Renal cortex interstitium (tissue), 15 donors: ENCODE results near the gene ZNF169. TPM values are rescaled to one million over a fixed set of nuclear protein-coding genes. Genes with fewer than 3 reads are reported as not detected.
A peak's percentile ranks its signal among the peaks of the same experiment; 100 is the strongest.
"Not testable (repeated sequence)": the region's sequence is repeated elsewhere in the genome, so short reads cannot be mapped to it uniquely, and the experiment has no call there.

Experiments used
- DNase-seq, 11 donors: peaks; one replicate each; pipeline ENCODE4 v3.0.0-alpha.2; 2013; ENCODE audit warnings: low read depth in 9 of 11, low spot score in 4 of 11; ENCODE audit errors: extremely low read depth in 1 of 11
- long read RNA-seq, 16 experiments: transcript quantifications; one replicate each; lab custom pipeline, GENCODE V29; 2026
- polyA plus RNA-seq, 3 donors: library from polyadenylated mRNA; unstranded; fragments of 120-200 nt; gene quantifications; one replicate each; pipeline ENCODE4 v1.2.1, GENCODE V29; 2013; ENCODE audit not compliant: insufficient read length in 3 of 3

The ZNF169 gene
- polyA plus RNA-seq, result 10 to 100 TPM in 1 of 3 donors, 1 to 10 TPM in 2; 5.9 to 13.1 (median 6.9) TPM
- long read RNA-seq, donor 1, result 0 reads
- long read RNA-seq, donor 2, result 0 reads
- long read RNA-seq, donor 3, result 0 reads
- long read RNA-seq, donor 4, partial matches to known transcripts, result 6 of 8 reads
- long read RNA-seq, donor 4, other reads (novel, unspliced or antisense), result 0 of 8 reads
- long read RNA-seq, donor 5, result 0 reads
- long read RNA-seq, donor 6, partial matches to known transcripts, result 0 of 3 reads
- long read RNA-seq, donor 6, other reads (novel, unspliced or antisense), result 0 of 3 reads
- long read RNA-seq, donor 7, partial matches to known transcripts, result 0 of 1 reads
- long read RNA-seq, donor 7, other reads (novel, unspliced or antisense), result 0 of 1 reads
- long read RNA-seq, donor 8, partial matches to known transcripts, result 0 of 1 reads
- long read RNA-seq, donor 8, other reads (novel, unspliced or antisense), result 0 of 1 reads
- long read RNA-seq, donor 9, result 0 reads
- long read RNA-seq, donor 10, result 0 reads
- long read RNA-seq, donor 11, partial matches to known transcripts, result 0 of 1 reads
- long read RNA-seq, donor 11, other reads (novel, unspliced or antisense), result 0 of 1 reads
- long read RNA-seq, donor 12, result 0 reads
- long read RNA-seq, donor 13, result 0 reads
- long read RNA-seq, donor 14, partial matches to known transcripts, result 0 of 1 reads
- long read RNA-seq, donor 14, other reads (novel, unspliced or antisense), result 0 of 1 reads
- long read RNA-seq, donor 15, result 0 reads
- long read RNA-seq, donor 16, partial matches to known transcripts, result 0 of 2 reads
- long read RNA-seq, donor 16, other reads (novel, unspliced or antisense), result 0 of 2 reads

DNA sequence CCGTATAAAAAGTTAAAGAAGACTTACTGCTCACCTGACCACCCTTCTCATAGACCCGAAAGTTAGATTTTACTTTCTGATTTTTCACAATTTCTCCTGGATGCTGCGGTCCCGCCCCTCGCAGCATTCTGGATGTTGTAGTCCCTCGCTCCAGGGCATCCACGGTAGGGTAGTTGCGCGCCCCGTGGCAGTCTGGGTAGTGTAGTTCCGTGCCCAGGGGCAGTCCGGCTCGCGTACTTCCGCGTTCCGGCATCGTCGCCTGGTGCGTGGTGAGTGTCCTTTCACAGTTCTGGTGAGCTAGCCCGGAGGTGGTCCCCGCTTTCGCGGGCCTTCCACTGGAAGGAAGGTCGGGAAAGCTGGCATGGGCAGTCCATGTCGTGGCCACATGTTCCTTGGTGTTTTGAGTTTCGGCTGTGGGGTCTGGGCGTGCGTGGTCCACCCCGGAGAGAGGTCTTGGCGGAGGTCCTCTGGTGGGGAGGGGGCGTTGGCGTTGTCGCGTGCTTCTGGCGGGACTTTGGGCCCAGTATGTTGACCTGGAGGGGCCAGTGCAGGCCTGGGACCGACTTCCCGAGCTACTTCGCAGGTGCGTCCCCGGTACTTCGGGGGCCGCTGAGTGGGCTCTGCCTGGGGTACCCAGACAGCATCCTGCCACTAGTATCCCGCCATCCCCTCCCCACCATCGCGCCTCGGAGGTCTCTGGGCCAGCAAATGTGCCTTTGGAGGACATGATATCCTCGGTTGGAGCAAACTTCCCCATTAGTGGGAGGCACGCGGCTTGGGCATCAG is at the start of gene ZNF169:
Gene ZNF169 (plus strand): TSS at position 222 of the 786 bp plus-strand sequence. CDS start 19,515 bp downstream, outside the sequence.
- DNase-seq, result peak; percentile 51 to 84 (median 75)

DNA sequence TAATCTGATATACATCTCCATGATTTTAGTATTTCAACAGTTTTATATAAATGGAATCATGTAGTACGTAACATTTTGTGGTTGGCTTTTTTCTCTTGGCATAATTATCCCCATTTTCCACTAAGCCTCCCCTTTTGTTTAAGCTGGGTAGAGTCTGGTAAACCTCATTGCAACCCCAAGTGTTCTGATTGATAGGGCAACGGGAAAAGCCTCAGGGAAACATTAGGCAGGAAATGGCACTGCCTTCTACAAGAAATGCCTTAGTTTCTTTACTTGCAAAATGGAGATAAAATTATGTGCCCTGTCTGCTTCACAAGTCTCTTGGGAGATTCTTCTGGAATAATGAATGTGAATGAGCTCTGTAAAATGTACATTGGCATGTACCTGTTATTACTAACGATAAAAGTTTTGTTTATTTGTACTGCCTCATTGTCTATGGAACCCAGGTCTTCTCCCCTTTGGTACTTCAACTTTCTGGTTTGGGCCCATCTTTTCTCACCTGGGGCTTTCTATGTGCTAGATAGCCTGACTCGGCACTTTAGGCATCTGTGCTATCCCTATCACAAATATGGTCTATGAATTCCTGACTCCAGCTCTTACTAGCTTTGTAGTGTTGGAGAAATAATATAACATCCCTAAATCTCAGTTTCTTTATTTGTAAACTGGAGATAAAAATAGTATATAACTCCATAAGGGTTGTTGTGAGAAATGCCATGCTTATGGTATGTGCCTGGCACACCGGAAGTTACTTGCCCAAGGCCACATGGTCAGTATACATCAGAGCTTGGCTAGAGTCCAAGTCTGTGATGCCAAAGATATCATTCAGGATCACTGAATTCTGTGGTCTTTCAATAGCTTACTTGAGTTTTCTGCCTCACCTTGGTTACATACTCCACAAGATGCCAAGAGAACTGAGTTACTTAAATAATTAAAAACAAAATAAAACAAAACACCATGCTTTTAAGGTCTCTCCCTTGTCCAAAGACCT is 48.2 kb upstream of the ZNF169 start:
- DNase-seq, result no peak

DNA sequence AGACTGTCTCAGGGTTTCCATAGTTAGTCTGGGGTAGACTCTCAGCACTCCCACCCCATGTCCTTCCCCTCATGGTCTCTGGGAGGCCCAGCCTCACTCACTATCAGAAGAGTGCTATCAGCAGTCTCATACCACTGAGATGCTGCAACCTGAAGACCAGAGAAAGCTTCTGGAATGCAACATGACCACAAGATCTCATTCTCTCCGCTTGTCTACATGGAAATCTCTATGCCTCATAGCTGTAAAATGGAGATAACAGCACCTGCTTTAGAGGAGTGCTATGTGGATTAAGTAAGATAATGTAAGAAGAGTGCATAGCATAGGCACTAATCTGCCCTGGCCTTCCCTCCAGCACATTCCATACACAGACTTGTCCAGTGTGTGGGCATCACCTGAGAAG is 47.0 kb upstream of the ZNF169 start:
- DNase-seq, result no peak

DNA sequence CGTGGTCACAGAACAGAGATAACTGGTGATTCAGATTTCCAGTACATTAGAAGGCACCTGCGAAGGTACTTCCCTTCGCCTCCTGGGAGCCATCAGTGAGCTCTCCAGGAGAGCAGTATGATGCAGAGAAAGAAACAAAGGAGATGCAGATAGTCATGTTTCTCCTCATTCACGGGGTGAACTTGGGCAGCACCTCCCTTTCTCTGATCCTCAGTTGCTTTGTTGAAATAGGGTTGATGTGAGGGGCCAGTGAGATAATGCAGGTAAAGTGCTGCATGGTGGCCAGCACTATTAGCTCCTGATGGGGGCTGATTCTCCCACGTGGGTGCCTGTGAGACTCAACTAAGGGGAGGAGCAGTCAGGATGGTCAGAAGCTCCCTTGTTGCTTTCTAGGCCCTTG is 46.6 kb upstream of the ZNF169 start:
- no peak for DNase-seq

DNA sequence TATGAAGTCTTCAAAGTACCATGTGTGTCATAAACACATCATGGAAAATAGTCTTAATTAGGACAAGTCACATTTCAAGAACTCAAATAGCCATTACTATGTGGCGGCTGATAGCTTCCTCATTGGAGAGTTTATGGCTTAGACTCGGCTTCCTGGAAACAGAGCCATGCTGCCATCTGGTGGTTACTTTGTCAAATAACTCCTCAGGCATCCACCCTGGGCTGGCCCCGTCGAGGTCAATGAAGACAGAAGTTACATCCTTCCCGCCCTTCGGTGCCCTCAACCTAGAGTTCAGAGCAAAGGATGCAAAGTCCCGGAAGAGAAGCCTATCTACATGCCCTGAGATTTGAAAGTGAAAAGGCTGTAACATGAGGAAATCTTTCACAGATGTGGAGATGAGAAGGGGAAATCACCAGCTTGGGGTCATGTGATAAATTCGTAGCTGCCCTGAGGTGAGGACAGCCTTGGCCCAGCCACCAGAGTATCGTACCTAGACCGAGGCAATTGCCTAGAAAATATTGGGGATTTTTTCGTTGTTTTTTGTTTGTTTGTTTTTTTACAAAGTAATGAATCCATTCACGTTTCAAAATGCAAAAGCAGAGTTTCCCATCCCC is 45.5 kb upstream of the ZNF169 start:
- peak; percentile 53 to 78 (median 70) for DNase-seq

DNA sequence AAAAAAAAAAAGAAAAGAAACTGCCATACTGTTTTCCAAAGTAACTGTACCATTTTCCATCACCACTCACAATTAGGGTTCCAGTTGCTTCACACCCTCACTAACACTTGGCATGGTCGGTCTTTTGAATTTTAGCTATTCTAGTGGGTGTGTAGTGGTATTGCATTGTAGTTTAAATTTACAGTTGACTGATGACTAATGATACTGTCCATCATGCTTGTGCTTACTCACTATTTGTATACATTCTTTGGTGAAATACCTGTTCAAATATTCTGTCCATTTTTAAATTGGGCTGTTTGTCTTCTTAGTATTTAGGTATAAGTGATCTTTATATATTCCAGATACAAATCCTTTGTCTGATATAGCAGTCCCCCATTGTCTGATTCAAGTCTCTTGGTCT is 36.2 kb upstream of the ZNF169 start:
- DNase-seq, result no peak

DNA sequence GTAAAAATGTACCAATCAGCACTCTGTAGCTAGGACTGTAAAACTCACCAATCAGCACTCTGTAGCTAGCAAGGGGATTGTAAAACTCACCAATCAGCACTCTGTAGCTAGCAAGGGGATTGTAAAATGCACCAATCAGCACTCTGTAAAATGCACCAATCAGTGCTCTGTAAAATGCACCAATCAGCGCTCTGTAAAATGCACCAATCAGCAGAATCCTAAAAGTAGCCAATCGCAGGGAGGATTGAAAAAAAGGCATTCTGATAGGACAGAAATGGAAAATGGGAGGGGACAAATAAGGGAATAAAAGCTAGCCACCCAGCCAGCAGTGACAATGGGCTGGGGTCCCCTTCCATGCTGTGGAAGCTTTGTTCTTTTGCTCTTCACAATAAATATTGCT is 33.7 kb upstream of the ZNF169 start:
- not testable (repeated sequence) for DNase-seq

DNA sequence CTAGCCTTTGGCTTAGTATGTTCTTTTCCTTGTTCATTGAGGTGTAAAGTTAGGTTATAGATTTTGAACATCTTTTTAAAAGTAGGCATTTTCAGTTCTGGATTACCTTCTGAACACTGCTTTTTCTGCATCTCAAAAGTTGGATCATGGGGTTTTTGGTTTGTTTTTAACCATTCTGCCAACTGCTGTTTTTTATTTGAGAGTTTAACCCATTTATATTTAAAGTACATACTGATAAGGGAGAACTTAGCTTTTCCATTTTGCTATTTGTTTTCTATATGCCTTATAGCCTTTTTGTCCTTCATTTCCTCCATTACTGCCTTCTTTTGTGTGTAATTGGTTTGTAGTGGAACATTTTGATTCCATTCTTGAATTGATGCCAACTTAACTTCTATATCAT is 30.5 kb upstream of the ZNF169 start:
- no peak for DNase-seq

DNA sequence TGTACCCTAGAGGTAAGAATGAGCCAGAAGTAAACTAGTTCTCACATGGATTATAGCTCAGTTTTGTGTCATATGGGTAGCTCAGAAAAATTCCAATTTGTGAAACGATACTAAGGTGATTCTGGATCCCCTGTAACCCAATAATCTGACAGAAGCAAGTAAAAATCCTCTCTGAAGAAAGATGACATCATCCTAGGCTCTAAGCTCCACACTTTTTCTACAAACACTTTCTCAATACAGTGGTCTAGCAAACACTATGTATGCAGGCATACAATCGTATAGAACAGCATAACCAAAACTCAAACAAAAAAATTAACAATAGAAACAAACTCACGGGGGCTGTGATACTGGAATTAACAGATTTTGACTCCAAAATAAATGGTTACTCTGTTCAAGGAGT is 26.7 kb upstream of the ZNF169 start:
- DNase-seq, result no peak

DNA sequence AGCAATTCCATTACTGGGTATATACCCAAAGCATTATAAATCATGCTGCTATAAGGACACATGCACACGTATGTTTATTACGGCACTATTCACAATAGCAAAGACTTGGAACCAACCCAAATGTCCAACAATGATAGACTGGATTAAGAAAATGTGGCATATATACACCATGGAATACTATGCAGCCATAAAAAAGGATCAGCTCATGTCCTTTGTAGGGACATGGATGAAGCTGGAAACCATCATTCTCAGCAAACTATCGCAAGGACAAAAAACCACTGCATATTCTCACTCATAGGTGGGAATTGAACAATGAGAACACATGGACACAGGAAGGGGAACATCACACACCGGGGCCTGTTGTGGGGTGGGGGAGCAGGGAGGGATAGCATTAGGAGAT is 18.0 kb upstream of the ZNF169 start:
- DNase-seq, result not testable (repeated sequence)

DNA sequence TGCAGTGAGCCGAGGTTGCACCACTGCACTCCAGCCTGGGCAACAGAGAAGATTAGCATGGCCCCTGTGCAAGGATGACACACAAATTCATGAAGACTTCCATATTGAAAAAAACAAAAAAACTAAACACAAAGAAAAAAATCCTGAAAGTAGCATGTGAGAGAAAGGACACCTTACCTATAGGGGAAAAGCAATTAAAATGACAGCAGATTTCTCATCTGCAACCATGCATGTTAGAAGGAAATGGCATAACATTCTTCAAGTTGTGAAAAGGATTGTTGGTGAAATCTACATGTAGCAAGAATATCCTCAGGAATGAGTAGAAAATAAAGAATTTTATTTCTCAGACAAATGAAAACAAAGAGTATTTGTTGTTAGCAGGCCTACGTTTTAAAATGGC is 13.4 kb upstream of the ZNF169 start:
- DNase-seq, result no peak

DNA sequence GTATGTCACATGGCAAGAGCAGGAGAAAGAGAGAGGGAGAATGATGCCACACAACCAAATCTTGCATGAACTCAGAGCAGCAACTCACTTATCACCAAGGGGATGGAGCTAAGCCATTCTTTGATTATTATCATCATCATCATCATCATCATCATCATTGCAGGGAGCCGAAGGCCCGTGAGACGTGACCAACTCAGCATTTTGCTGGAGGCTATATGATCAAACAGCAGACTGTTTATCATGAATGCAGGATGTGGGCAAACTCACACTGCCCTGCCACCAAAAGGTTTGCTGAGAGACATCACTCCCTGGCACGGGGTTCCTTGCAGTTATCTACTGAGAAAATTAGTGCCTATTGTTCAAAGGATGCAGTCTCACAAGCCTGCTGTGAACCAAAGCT is 8.6 kb upstream of the ZNF169 start:
- DNase-seq, result no peak

DNA sequence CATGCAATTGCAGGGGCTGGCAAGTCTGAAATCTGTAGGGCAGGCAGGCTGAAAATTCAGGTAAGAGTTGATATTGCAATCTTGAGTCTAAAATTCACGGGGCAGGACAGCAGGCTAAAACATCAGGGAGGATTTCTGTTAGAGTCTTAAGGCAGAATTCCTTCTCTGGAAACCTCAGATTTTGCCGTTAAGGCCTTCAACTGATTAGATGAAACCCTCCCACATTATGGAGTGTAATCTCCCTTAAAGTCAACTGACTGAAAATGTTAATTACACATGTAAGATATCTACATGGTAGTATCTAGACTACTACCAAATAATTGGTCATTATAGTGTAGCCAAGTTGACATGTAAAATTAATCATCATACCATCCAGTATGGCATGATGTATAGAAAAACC is 3.1 kb upstream of the ZNF169 start:
- DNase-seq, result no peak

DNA sequence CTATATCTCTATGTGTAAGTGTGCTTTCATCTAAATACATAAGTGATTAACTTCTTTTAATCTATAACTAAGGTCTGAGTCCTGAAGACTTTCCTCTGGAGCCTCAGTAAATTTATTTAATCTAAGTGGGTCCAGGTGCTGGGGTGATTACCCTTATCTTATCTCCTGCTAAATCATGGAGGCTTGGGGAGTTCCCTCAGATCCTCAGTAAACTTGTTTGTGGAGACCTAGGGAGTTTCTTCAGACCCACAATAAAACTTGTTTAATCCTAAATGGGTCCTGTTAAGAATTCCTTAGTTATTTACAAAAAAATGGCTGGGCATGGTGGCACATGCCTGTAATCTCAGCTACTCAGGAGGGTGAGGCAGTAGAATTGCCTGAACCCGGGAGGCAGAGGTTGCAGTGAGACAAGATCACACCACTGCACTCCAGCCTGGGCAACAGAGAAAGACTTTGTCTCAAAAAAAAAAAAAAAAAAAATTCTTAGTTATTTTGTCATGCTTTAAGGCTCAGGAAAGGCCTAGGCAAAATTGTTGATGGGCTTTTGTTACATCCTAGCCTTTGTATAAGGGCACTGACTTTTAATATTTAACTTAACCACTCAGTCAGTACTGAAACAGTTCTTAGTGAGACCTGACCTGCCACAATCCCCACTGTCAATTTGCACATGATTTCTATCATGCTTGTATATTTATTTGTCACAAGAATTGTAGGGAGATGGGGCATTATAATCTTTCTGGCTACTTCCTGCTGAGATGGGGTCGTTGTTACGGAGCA is 6.7 kb downstream of the ZNF169 start:
- DNase-seq, result not testable (repeated sequence)

DNA sequence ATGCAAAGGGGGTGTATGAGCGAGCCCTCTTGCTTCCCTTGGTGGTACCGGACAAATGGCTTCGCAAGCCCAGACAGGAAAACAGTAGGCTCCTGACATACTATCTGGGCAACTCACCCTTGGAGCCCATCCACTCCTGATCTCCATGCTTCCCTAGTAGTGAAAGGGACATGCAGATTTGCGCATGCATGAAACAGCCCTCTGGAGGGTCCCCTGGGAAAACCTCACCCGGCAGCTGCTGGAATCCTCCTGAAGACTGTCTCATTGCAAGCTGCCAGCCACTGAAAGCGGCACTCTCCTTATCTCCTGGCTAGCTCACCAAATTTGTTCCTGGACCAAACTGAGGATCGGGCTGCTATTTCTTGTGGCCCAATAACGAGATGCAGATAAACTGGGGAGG is 10.2 kb downstream of the ZNF169 start:
- no peak for DNase-seq

DNA sequence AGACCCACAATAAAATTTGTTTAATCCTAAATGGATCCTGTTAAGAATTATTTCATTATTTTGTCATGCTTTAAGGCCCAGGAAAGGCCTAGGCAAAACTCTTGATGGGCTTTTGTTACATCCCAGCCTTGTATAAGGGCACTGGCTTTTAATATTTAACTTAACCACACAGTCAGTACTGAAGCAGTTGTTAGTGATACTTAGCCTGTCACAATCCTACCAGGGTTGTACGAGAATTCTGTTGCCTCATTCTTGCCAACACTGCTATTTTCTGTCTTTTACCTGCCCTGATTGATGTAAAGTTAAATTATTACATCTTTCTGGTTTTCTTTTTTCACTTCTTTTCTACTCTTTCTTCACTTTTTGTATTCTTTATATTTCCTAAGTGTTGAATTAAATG is 10.9 kb downstream of the ZNF169 start:
- DNase-seq, result no peak

DNA sequence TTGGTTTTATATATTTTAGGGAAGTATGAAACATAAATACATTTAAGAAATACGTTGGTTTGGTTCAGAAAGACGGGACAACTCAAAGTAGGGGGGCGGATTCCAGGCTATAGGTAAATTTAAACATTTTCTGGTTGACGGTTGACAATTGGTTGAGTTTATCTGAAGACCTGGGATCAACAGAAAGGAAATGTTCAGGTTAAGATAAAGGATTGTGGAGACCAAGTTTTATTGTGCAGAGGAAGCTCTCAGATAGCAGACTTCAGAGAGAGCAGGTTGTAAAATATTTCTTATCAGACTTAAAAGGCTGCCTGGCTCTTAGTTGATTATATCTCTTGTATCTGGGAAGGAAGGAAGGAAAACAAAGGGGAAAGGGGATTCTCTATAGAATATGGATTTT is 17.9 kb downstream of the ZNF169 start:
- not testable (repeated sequence) for DNase-seq
